ENCODE results near the gene SEPTIN6.
"Not testable (repeated sequence)": the region's sequence is repeated elsewhere in the genome, so short reads cannot be mapped to it uniquely, and the experiment has no call there.

SEPTIN6 gene

GRCh38 chrX:119690921-119691716 is 1.8 kb downstream of the SEPTIN6 start:
- peak in 1 of 2 experiments; percentile 44 for DNase-seq (ENCODE audit: low read depth in 2 of 2)

GRCh38 chrX:119688911-119689321 is 4.1 kb downstream of the SEPTIN6 start:
- DNase-seq (ENCODE audit: low read depth in 2 of 2): no peak

GRCh38 chrX:119687661-119688413 is 5.1 kb downstream of the SEPTIN6 start:
- DNase-seq (ENCODE audit: low read depth in 2 of 2): no peak

- DNase-seq (ENCODE audit: low read depth in 2 of 2): peak in 1 of 2 experiments; percentile 49
These were observed 6.8 kb downstream of the SEPTIN6 start for GRCh38 chrX:119686087-119686691.

- DNase-seq (ENCODE audit: low read depth in 2 of 2): no peak
These were observed 7.5 kb downstream of the SEPTIN6 start for GRCh38 chrX:119685225-119686066.

- no peak for DNase-seq (ENCODE audit: low read depth in 2 of 2)
These were observed 8.1 kb downstream of the SEPTIN6 start for GRCh38 chrX:119684916-119685224.

- DNase-seq (ENCODE audit: low read depth in 2 of 2): not testable (repeated sequence)
These were observed 8.7 kb downstream of the SEPTIN6 start for GRCh38 chrX:119684312-119684711.

- DNase-seq (ENCODE audit: low read depth in 2 of 2): no peak
These were observed 10.7 kb downstream of the SEPTIN6 start for GRCh38 chrX:119682019-119682989.

- no peak for DNase-seq (ENCODE audit: low read depth in 2 of 2)
These were observed 15.3 kb downstream of the SEPTIN6 start for GRCh38 chrX:119677654-119677981.

GRCh38 chrX:119676949-119677653 is 15.9 kb downstream of the SEPTIN6 start:
- no peak for DNase-seq (ENCODE audit: low read depth in 2 of 2)

GRCh38 chrX:119673336-119673735 is 19.6 kb downstream of the SEPTIN6 start:
- DNase-seq (ENCODE audit: low read depth in 2 of 2): no peak

GRCh38 chrX:119672426-119672825 is 20.5 kb downstream of the SEPTIN6 start:
- no peak for DNase-seq (ENCODE audit: low read depth in 2 of 2)

GRCh38 chrX:119669424-119670037 is 23.4 kb downstream of the SEPTIN6 start:
- no peak for DNase-seq (ENCODE audit: low read depth in 2 of 2)

- DNase-seq (ENCODE audit: low read depth in 2 of 2): no peak
These were observed 25.7 kb downstream of the SEPTIN6 start for GRCh38 chrX:119667111-119667878.

GRCh38 chrX:119664877-119665276 is 28.1 kb downstream of the SEPTIN6 start:
- DNase-seq (ENCODE audit: low read depth in 2 of 2): not testable (repeated sequence)

- no peak for DNase-seq (ENCODE audit: low read depth in 2 of 2)
These were observed 31.5 kb downstream of the SEPTIN6 start for GRCh38 chrX:119661486-119661885.

- no peak for DNase-seq (ENCODE audit: low read depth in 2 of 2)
These were observed 33.4 kb downstream of the SEPTIN6 start for GRCh38 chrX:119659522-119659921.

GRCh38 chrX:119655125-119655524 is 37.8 kb downstream of the SEPTIN6 start:
- no peak for DNase-seq (ENCODE audit: low read depth in 2 of 2)

- DNase-seq (ENCODE audit: low read depth in 2 of 2): no peak
These were observed 38.8 kb downstream of the SEPTIN6 start for GRCh38 chrX:119654112-119654531.
